Mammary epithelial cell (primary cell): Measurements from ENCODE around the gene HTR1E.
"Not testable (repeated sequence)": the region's sequence is repeated elsewhere in the genome, so short reads cannot be mapped to it uniquely, and the experiment has no call there.

Source experiments
- EZH2 ChIP-seq: IDR thresholded peaks from 2 replicates; pipeline ENCODE4 v1.6.1; 2012; ENCODE audit warnings: low read length, inconsistent platforms, borderline replicate concordance
- TF ChIP-seq, protein P1 (sequence below), 2 donors: IDR thresholded peaks in 1 of 2; conservative IDR thresholded peaks in 1 of 2; 2 replicates each; pipeline ENCODE4 v1.5.1; 2011 to 2012; ENCODE audit warnings: inconsistent platforms in 2 of 2, low read length in 2 of 2, mild to moderate bottlenecking in 2 of 2, control low read depth in 1 of 2, low read depth in 1 of 2; ENCODE audit not compliant: insufficient read depth in 1 of 2; ENCODE audit errors: extremely low read depth in 1 of 2

DNA sequence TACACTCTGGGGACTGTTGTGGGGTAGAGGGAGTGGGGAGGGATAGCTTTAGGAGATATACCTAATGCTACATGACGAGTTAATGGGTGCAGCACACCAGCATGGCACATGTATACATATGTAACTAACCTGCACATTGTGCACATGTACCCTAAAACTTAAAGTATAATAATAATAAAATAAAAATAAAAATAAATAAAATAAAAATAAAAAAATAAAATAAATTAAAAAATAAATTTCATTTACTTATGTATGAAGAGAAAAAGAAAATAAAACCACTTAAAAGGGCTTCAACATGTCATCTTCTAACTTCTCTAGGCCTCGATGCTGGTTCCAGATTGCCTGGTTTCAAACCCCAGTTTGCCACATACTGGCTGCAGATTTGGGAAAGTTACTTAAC is 10.2 kb upstream of the HTR1E start:
- TF ChIP-seq, protein P1, sequence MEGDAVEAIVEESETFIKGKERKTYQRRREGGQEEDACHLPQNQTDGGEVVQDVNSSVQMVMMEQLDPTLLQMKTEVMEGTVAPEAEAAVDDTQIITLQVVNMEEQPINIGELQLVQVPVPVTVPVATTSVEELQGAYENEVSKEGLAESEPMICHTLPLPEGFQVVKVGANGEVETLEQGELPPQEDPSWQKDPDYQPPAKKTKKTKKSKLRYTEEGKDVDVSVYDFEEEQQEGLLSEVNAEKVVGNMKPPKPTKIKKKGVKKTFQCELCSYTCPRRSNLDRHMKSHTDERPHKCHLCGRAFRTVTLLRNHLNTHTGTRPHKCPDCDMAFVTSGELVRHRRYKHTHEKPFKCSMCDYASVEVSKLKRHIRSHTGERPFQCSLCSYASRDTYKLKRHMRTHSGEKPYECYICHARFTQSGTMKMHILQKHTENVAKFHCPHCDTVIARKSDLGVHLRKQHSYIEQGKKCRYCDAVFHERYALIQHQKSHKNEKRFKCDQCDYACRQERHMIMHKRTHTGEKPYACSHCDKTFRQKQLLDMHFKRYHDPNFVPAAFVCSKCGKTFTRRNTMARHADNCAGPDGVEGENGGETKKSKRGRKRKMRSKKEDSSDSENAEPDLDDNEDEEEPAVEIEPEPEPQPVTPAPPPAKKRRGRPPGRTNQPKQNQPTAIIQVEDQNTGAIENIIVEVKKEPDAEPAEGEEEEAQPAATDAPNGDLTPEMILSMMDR (conservative IDR thresholded peaks at IDR 0.05 in 1 of 2, IDR thresholded peaks at IDR 0.05 in 1 of 2; ENCODE audit: extremely low read depth in 1 of 2, insufficient read depth in 1 of 2, low read depth in 1 of 2, low read length in 2 of 2), result not testable (repeated sequence)
- TF ChIP-seq EZH2, result not testable (repeated sequence)
